ENCODE results near the gene CTH. TPM values are rescaled to one million over a fixed set of nuclear protein-coding genes. Genes with fewer than 3 reads are reported as not detected.

CTH gene
- total and polyA plus RNA-seq, 2 of the 4 experiments (the other 2 are of a cell fraction), result 2.7 to 3.0 TPM

DNA sequence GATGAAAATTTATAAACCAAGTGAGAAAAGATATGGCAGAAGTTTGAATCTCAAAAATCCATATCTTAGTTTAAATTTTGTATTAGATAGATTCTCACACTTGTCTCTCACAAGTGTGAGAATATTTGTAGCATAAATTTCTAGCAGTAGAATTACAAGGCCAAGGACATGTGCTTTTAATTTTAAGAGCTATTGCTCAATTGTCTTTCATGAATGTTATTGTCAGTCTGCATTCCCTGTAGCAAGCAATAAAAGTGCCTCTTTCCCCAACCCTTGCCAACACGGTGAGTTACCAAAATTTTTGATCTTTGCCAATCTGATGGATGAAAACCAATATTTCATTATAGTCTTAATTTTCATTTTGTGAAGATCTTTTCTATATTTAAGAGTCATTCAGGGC is 64.0 kb downstream of the CTH start:
- no peaks in the 10 kb centered on the region for H3K36me3 ChIP-seq (ENCODE audit: control insufficient read depth, insufficient read depth, low read length)
- H3K4me3 ChIP-seq (ENCODE audit: insufficient read depth, low read depth, low read length), result no peak overlapping the region
- H3K79me1 ChIP-seq (ENCODE audit: low read depth in 1 of 2, low read length in 2 of 2), result no peaks in the 10 kb centered on the region
- no peak overlapping the region for H3K9ac ChIP-seq (ENCODE audit: low read depth, low read length)
- H3K27me3 ChIP-seq (ENCODE audit: control insufficient read depth, insufficient read depth, low read length), result no peaks in the 10 kb centered on the region
- H3K4ac ChIP-seq (ENCODE audit: low read depth, low read length), result no peak overlapping the region
- no TSS peak for BruUV-seq (replicated peaks)
- H2BK20ac ChIP-seq (ENCODE audit: low read depth, low read length), result no peak overlapping the region
- in situ Hi-C loops (cut with MboI; ENCODE audit: low sequenced_read_pairs), result no loop called here
- intact Hi-C loops (cut with micrococcal nuclease), result no loop called here
- no peak overlapping the region for H2BK120ac ChIP-seq (ENCODE audit: low read depth, low read length)
- H4K8ac ChIP-seq (ENCODE audit: low read depth in 2 of 2, low read length in 2 of 2), result no peak overlapping the region
- no peak overlapping the region for H2AK5ac ChIP-seq (ENCODE audit: low read depth, low read length)
- no peak overlapping the region for H2AFZ ChIP-seq (replicated peaks; ENCODE audit: low read length, poor library complexity)
- dilution Hi-C loops (cut with HindIII; ENCODE audit: low sequenced_read_pairs, unreplicated experiment), result no loop called here
- TF ChIP-seq CHD1 (IDR thresholded peaks at IDR 0.05; ENCODE audit: low read depth, low read length) (no peak), RAD21 (IDR thresholded peaks at IDR 0.05; ENCODE audit: low read length) (no peak)
- ChIA-PET POLR2A (ENCODE audit: unreplicated experiment) (no interaction called here), CTCF (no interaction called here)
- no peak overlapping the region for H2BK15ac ChIP-seq (ENCODE audit: low read depth, low read length)
- H2BK5ac ChIP-seq (ENCODE audit: low read depth, low read length, poor library complexity, severe bottlenecking), result no peak overlapping the region
- no peaks in the 10 kb centered on the region for H4K20me1 ChIP-seq (ENCODE audit: insufficient read depth, low read length)
- no peak overlapping the region for H3K56ac ChIP-seq (ENCODE audit: extremely low read depth, insufficient read depth, low read length)
- H3K14ac ChIP-seq (replicated peaks; ENCODE audit: low read depth, low read length), result no peak overlapping the region
- H3K4me1 ChIP-seq (ENCODE audit: control insufficient read depth, insufficient read depth, low read length), result no peaks in the 10 kb centered on the region
- H3K4me2 ChIP-seq (ENCODE audit: low read depth, low read length), result no peak overlapping the region
- no peaks in the 10 kb centered on the region for H3K9me1 ChIP-seq (ENCODE audit: insufficient read depth, low read length)
- no peak overlapping the region for H3K18ac ChIP-seq (ENCODE audit: low read depth, low read length)
- WGBS, 2 experiments (ENCODE audit: extremely low coverage in 2 of 2, insufficient read length in 1 of 2), result no CpG with 5 or more reads among the region's 1 CpG
- H3K23ac ChIP-seq (ENCODE audit: low read depth, low read length), result no peak overlapping the region
- no peaks in the 10 kb centered on the region for H3K9me3 ChIP-seq (ENCODE audit: control insufficient read depth, insufficient read depth, low read length)
- ATAC-seq (ENCODE audit: low read depth) (no peak), DNase-seq (no peak)
- no peak overlapping the region for H3K27ac ChIP-seq (ENCODE audit: insufficient read depth, low read length)
- no peak overlapping the region for H4K5ac ChIP-seq (ENCODE audit: low read depth, low read length)
- no peak overlapping the region for H4K91ac ChIP-seq (ENCODE audit: insufficient read depth, low read depth, low read length)
- no peak overlapping the region for H2AK9ac ChIP-seq (replicated peaks; ENCODE audit: low read depth, low read length, poor library complexity)
